HG03175 (cell line): Measurements from ENCODE around the gene NPIPA1.
"Not testable (repeated sequence)": the region's sequence is repeated elsewhere in the genome, so short reads cannot be mapped to it uniquely, and the experiment has no call there.

Experiments used
- ATAC-seq: cut with Tn5 transposase; IDR thresholded peaks from one replicate; pipeline ENCODE4 v1.9.1; 2021; ENCODE audit warnings: mild to moderate bottlenecking, moderate library complexity; ENCODE audit not compliant: unreplicated experiment

The NPIPA1 gene

GRCh38 chr16:14929176-14929575 lies 8.1 kb upstream of the NPIPA1 start:
- not testable (repeated sequence) for ATAC-seq

GRCh38 chr16:14930246-14930645 lies 7.0 kb upstream of the NPIPA1 start:
- not testable (repeated sequence) for ATAC-seq

GRCh38 chr16:14930971-14931370 lies 6.3 kb upstream of the NPIPA1 start:
- not testable (repeated sequence) for ATAC-seq

GRCh38 chr16:14932581-14933375 lies 4.5 kb upstream of the NPIPA1 start:
- ATAC-seq = not testable (repeated sequence)

GRCh38 chr16:14937994-14938393 lies 751 bp downstream of the NPIPA1 start:
- ATAC-seq = not testable (repeated sequence)

GRCh38 chr16:14942686-14943085 lies 5.4 kb downstream of the NPIPA1 start:
- ATAC-seq = not testable (repeated sequence)

- no peak for ATAC-seq
Measured at GRCh38 chr16:14955546-14956231, 18.4 kb downstream of the NPIPA1 start.

GRCh38 chr16:14957576-14958322 lies 20.5 kb downstream of the NPIPA1 start:
- ATAC-seq = no peak

GRCh38 chr16:14958323-14958600 lies 21.0 kb downstream of the NPIPA1 start:
- no peak for ATAC-seq

GRCh38 chr16:14958970-14959369 lies 21.7 kb downstream of the NPIPA1 start:
- ATAC-seq = no peak

- no peak for ATAC-seq
Measured at GRCh38 chr16:14961405-14962186, 24.4 kb downstream of the NPIPA1 start.

- no peak for ATAC-seq
Measured at GRCh38 chr16:14963281-14964173, 26.3 kb downstream of the NPIPA1 start.

GRCh38 chr16:14965328-14965727 lies 28.1 kb downstream of the NPIPA1 start:
- no peak for ATAC-seq

- ATAC-seq = not testable (repeated sequence)
Measured at GRCh38 chr16:14969795-14970194, 32.6 kb downstream of the NPIPA1 start.

- ATAC-seq = not testable (repeated sequence)
Measured at GRCh38 chr16:14971621-14972228, 34.5 kb downstream of the NPIPA1 start.

- ATAC-seq = not testable (repeated sequence)
Measured at GRCh38 chr16:14973785-14974322, 36.6 kb downstream of the NPIPA1 start.

- ATAC-seq = not testable (repeated sequence)
Measured at GRCh38 chr16:14974331-14974655, 37.0 kb downstream of the NPIPA1 start.

GRCh38 chr16:14974656-14975417 lies 37.6 kb downstream of the NPIPA1 start, which contains the start of gene PDXDC1:
PDXDC1 (plus strand) TSS chr16:14975026; CDS start chr16:14975200, 174 bp downstream.
- ATAC-seq = peak; percentile 95
